ENCODE results near the gene MS4A10.

MS4A10 gene

GRCh38 chr11:60790726-60791125 lies 5.6 kb downstream of the MS4A10 start:
- Histone ChIP-seq H2BK12ac (ENCODE audit: low read length in 2 of 2) (no peak overlapping the region), H3K79me1 (replicated peaks; ENCODE audit: low read length, poor library complexity, severe bottlenecking) (no peaks in the 10 kb centered on the region), H2BK15ac (ENCODE audit: low read depth, poor library complexity, severe bottlenecking) (no peak overlapping the region), H3K4me3 (ENCODE audit: insufficient read depth in 1 of 2, low read depth in 1 of 2, low read length in 2 of 2) (no peak overlapping the region), H3K4ac (ENCODE audit: low read depth in 1 of 2, low read length in 2 of 2) (no peak overlapping the region), H3K14ac (ENCODE audit: low read length in 2 of 2) (no peak overlapping the region), H2BK120ac (ENCODE audit: low read depth, low read length) (no peak overlapping the region), H3K9me3 (ENCODE audit: control insufficient read depth, low read length) (peaks cover 15% of the 10 kb centered on the region), H2AFZ (ENCODE audit: low read depth, low read length) (no peak overlapping the region), H4K8ac (ENCODE audit: low read length) (no peak overlapping the region), H2AK5ac (ENCODE audit: low read length, severe bottlenecking) (no peak overlapping the region), H3K36me3 (ENCODE audit: control insufficient read depth in 1 of 2, insufficient read depth in 2 of 2, low read depth in 1 of 2, low read length in 2 of 2) (no peaks in the 10 kb centered on the region), H3K4me1 (ENCODE audit: control insufficient read depth, insufficient read depth, low read depth, low read length) (peaks cover 17% of the 10 kb centered on the region), H3K18ac (ENCODE audit: low read depth in 1 of 2, low read length in 2 of 2) (no peak overlapping the region), H3K9ac (ENCODE audit: low read length) (no peak overlapping the region), H3K27me3 (ENCODE audit: control insufficient read depth in 1 of 2, insufficient read depth in 1 of 2, low read length in 2 of 2) (peaks cover 25 to 49% of the 10 kb centered on the region in 2 experiments), H3K23ac (ENCODE audit: low read length in 2 of 2) (no peak overlapping the region), H2BK5ac (ENCODE audit: low read depth, low read length, poor library complexity, severe bottlenecking) (no peak overlapping the region), H4K91ac (ENCODE audit: low read length) (no peak overlapping the region), H3K27ac (ENCODE audit: low read length, poor library complexity, severe bottlenecking) (no peak overlapping the region), H3K4me2 (ENCODE audit: low read length, poor library complexity, severe bottlenecking) (no peak overlapping the region)
- WGBS: 71% methylated on average over 3 of the region's 3 CpGs
- no peak for DNase-seq

- no peak overlapping the region for H4K8ac ChIP-seq (ENCODE audit: low read length)
- no peak overlapping the region for H3K14ac ChIP-seq (ENCODE audit: low read length in 2 of 2)
- DNase-seq: no peak
- H2BK5ac ChIP-seq (ENCODE audit: low read depth, low read length, poor library complexity, severe bottlenecking): no peak overlapping the region
- H3K9me3 ChIP-seq (ENCODE audit: control insufficient read depth, low read length): peaks cover 15% of the 10 kb centered on the region
- H2BK12ac ChIP-seq (ENCODE audit: low read length in 2 of 2): no peak overlapping the region
- no peak overlapping the region for H3K9ac ChIP-seq (ENCODE audit: low read length)
- no peak overlapping the region for H2AK5ac ChIP-seq (ENCODE audit: low read length, severe bottlenecking)
- no peak overlapping the region for H3K4ac ChIP-seq (ENCODE audit: low read depth in 1 of 2, low read length in 2 of 2)
- 79% methylated on average over 4 of the region's 4 CpGs for WGBS
- no peak overlapping the region for H2AFZ ChIP-seq (ENCODE audit: low read depth, low read length)
- no peak overlapping the region for H3K23ac ChIP-seq (ENCODE audit: low read length in 2 of 2)
- H3K27me3 ChIP-seq (ENCODE audit: control insufficient read depth in 1 of 2, insufficient read depth in 1 of 2, low read length in 2 of 2): peaks cover 25 to 50% of the 10 kb centered on the region in 2 experiments
- H3K4me3 ChIP-seq (ENCODE audit: insufficient read depth in 1 of 2, low read depth in 1 of 2, low read length in 2 of 2): no peak overlapping the region
- no peak overlapping the region for H3K4me2 ChIP-seq (ENCODE audit: low read length, poor library complexity, severe bottlenecking)
- no peak overlapping the region for H3K27ac ChIP-seq (ENCODE audit: low read length, poor library complexity, severe bottlenecking)
- no peaks in the 10 kb centered on the region for H3K36me3 ChIP-seq (ENCODE audit: control insufficient read depth in 1 of 2, insufficient read depth in 2 of 2, low read depth in 1 of 2, low read length in 2 of 2)
- H3K18ac ChIP-seq (ENCODE audit: low read depth in 1 of 2, low read length in 2 of 2): no peak overlapping the region
- peaks cover 11% of the 10 kb centered on the region for H3K4me1 ChIP-seq (ENCODE audit: control insufficient read depth, insufficient read depth, low read depth, low read length)
- H2BK120ac ChIP-seq (ENCODE audit: low read depth, low read length): no peak overlapping the region
- H2BK15ac ChIP-seq (ENCODE audit: low read depth, poor library complexity, severe bottlenecking): no peak overlapping the region
- no peaks in the 10 kb centered on the region for H3K79me1 ChIP-seq (replicated peaks; ENCODE audit: low read length, poor library complexity, severe bottlenecking)
- H4K91ac ChIP-seq (ENCODE audit: low read length): no peak overlapping the region
Measured at GRCh38 chr11:60791153-60791933, 6.2 kb downstream of the MS4A10 start.

- no peak overlapping the region for H4K8ac ChIP-seq (ENCODE audit: low read length)
- H3K18ac ChIP-seq (ENCODE audit: low read depth in 1 of 2, low read length in 2 of 2): no peak overlapping the region
- H2BK5ac ChIP-seq (ENCODE audit: low read depth, low read length, poor library complexity, severe bottlenecking): no peak overlapping the region
- no peak overlapping the region for H3K23ac ChIP-seq (ENCODE audit: low read length in 2 of 2)
- H2AK5ac ChIP-seq (ENCODE audit: low read length, severe bottlenecking): no peak overlapping the region
- H3K27me3 ChIP-seq (ENCODE audit: control insufficient read depth in 1 of 2, insufficient read depth in 1 of 2, low read length in 2 of 2): peaks cover 27 to 57% of the 10 kb centered on the region in 2 experiments
- DNase-seq: no peak
- H3K14ac ChIP-seq (ENCODE audit: low read length in 2 of 2): no peak overlapping the region
- H3K4me1 ChIP-seq (ENCODE audit: control insufficient read depth, insufficient read depth, low read depth, low read length): peaks cover 3% of the 10 kb centered on the region
- no peak overlapping the region for H2BK120ac ChIP-seq (ENCODE audit: low read depth, low read length)
- peak overlapping the region; percentile 10 for H2AFZ ChIP-seq (ENCODE audit: low read depth, low read length)
- no peak overlapping the region for H4K91ac ChIP-seq (ENCODE audit: low read length)
- H3K4me2 ChIP-seq (ENCODE audit: low read length, poor library complexity, severe bottlenecking): no peak overlapping the region
- H2BK15ac ChIP-seq (ENCODE audit: low read depth, poor library complexity, severe bottlenecking): no peak overlapping the region
- H3K9ac ChIP-seq (ENCODE audit: low read length): no peak overlapping the region
- peaks cover 19% of the 10 kb centered on the region for H3K9me3 ChIP-seq (ENCODE audit: control insufficient read depth, low read length)
- no peaks in the 10 kb centered on the region for H3K79me1 ChIP-seq (replicated peaks; ENCODE audit: low read length, poor library complexity, severe bottlenecking)
- WGBS: 69% methylated on average over 3 of the region's 3 CpGs
- no peak overlapping the region for H3K27ac ChIP-seq (ENCODE audit: low read length, poor library complexity, severe bottlenecking)
- H3K4ac ChIP-seq (ENCODE audit: low read depth in 1 of 2, low read length in 2 of 2): no peak overlapping the region
- no peak overlapping the region for H2BK12ac ChIP-seq (ENCODE audit: low read length in 2 of 2)
- no peaks in the 10 kb centered on the region for H3K36me3 ChIP-seq (ENCODE audit: control insufficient read depth in 1 of 2, insufficient read depth in 2 of 2, low read depth in 1 of 2, low read length in 2 of 2)
- no peak overlapping the region for H3K4me3 ChIP-seq (ENCODE audit: insufficient read depth in 1 of 2, low read depth in 1 of 2, low read length in 2 of 2)
Measured at GRCh38 chr11:60792521-60792920, 7.4 kb downstream of the MS4A10 start.

GRCh38 chr11:60795291-60795690 lies 10.2 kb downstream of the MS4A10 start:
- peaks cover 49 to 74% of the 10 kb centered on the region in 2 experiments for H3K27me3 ChIP-seq (ENCODE audit: control insufficient read depth in 1 of 2, insufficient read depth in 1 of 2, low read length in 2 of 2)
- H2BK120ac ChIP-seq (ENCODE audit: low read depth, low read length): no peak overlapping the region
- no peak overlapping the region for H2BK12ac ChIP-seq (ENCODE audit: low read length in 2 of 2)
- no peak overlapping the region for H4K91ac ChIP-seq (ENCODE audit: low read length)
- H3K79me1 ChIP-seq (replicated peaks; ENCODE audit: low read length, poor library complexity, severe bottlenecking): no peaks in the 10 kb centered on the region
- H3K23ac ChIP-seq (ENCODE audit: low read length in 2 of 2): no peak overlapping the region
- no peak overlapping the region for H3K18ac ChIP-seq (ENCODE audit: low read depth in 1 of 2, low read length in 2 of 2)
- no peak overlapping the region for H2AFZ ChIP-seq (ENCODE audit: low read depth, low read length)
- H3K27ac ChIP-seq (ENCODE audit: low read length, poor library complexity, severe bottlenecking): no peak overlapping the region
- H3K4me2 ChIP-seq (ENCODE audit: low read length, poor library complexity, severe bottlenecking): no peak overlapping the region
- no peak for DNase-seq
- no peak overlapping the region for H2AK5ac ChIP-seq (ENCODE audit: low read length, severe bottlenecking)
- H3K4me3 ChIP-seq (ENCODE audit: insufficient read depth in 1 of 2, low read depth in 1 of 2, low read length in 2 of 2): no peak overlapping the region
- H3K9me3 ChIP-seq (ENCODE audit: control insufficient read depth, low read length): peaks cover 19% of the 10 kb centered on the region
- no peak overlapping the region for H3K9ac ChIP-seq (ENCODE audit: low read length)
- no peak overlapping the region for H3K14ac ChIP-seq (ENCODE audit: low read length in 2 of 2)
- peaks cover 2% of the 10 kb centered on the region for H3K4me1 ChIP-seq (ENCODE audit: control insufficient read depth, insufficient read depth, low read depth, low read length)
- H2BK5ac ChIP-seq (ENCODE audit: low read depth, low read length, poor library complexity, severe bottlenecking): no peak overlapping the region
- 52% methylated on average over 6 of the region's 6 CpGs for WGBS
- no peak overlapping the region for H3K4ac ChIP-seq (ENCODE audit: low read depth in 1 of 2, low read length in 2 of 2)
- no peak overlapping the region for H2BK15ac ChIP-seq (ENCODE audit: low read depth, poor library complexity, severe bottlenecking)
- H3K36me3 ChIP-seq (ENCODE audit: control insufficient read depth in 1 of 2, insufficient read depth in 2 of 2, low read depth in 1 of 2, low read length in 2 of 2): no peaks in the 10 kb centered on the region
- H4K8ac ChIP-seq (ENCODE audit: low read length): no peak overlapping the region
